ENCODE results near the gene UAP1L1. TPM values are rescaled to one million over a fixed set of nuclear protein-coding genes. Genes with fewer than 3 reads are reported as not detected.
"Not testable (repeated sequence)": the region's sequence is repeated elsewhere in the genome, so short reads cannot be mapped to it uniquely, and the experiment has no call there.

UAP1L1 gene
- total RNA-seq, 3 donors from 2014 or later, result 6.7 to 12.0 (median 6.9) TPM

DNA sequence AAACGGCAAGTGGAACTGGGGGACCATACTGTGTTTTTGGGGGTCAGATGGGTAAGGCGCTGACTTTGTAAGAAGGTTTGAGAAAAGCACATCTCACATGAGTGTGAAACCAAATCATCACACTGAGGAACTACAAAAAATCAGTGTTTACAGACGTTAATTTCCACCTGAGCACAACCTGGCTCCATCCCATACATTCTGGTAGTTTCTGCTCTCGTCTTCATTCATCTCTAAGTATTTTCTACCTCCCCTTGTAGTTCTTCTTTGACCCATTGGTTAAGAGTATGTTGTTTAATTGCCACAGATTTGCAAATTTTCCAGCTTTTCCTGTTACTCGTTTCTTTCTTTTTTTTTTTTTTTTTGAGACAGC is 46.1 kb downstream of the UAP1L1 start:
- Histone ChIP-seq H3K36me3 (no peaks in the 10 kb centered on the region), H3K27ac (no peak overlapping the region), H3K9me3 (no peaks in the 10 kb centered on the region), H3K4me1 (peaks cover 0 to 8% of the 10 kb centered on the region in 2 donors), H3K27me3 (no peaks in the 10 kb centered on the region), H3K4me3 (no peak overlapping the region)
- intact Hi-C loops (cut with DNase I; ENCODE audit: low total_unique reads), result no loop called here
- TF ChIP-seq POLR2A (IDR thresholded peaks at IDR 0.05) (no peak), POLR2AphosphoS5 (IDR thresholded peaks at IDR 0.05) (no peak)
- TF ChIP-seq, protein P1, sequence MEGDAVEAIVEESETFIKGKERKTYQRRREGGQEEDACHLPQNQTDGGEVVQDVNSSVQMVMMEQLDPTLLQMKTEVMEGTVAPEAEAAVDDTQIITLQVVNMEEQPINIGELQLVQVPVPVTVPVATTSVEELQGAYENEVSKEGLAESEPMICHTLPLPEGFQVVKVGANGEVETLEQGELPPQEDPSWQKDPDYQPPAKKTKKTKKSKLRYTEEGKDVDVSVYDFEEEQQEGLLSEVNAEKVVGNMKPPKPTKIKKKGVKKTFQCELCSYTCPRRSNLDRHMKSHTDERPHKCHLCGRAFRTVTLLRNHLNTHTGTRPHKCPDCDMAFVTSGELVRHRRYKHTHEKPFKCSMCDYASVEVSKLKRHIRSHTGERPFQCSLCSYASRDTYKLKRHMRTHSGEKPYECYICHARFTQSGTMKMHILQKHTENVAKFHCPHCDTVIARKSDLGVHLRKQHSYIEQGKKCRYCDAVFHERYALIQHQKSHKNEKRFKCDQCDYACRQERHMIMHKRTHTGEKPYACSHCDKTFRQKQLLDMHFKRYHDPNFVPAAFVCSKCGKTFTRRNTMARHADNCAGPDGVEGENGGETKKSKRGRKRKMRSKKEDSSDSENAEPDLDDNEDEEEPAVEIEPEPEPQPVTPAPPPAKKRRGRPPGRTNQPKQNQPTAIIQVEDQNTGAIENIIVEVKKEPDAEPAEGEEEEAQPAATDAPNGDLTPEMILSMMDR (IDR thresholded peaks at IDR 0.05), result no peak
- DNase-seq (ENCODE audit: low spot score in 2 of 2), result no peak

- H3K4me3 ChIP-seq; intact Hi-C loops (cut with DNase I; ENCODE audit: low total_unique reads); DNase-seq (ENCODE audit: low spot score in 2 of 2); H3K27ac ChIP-seq; H3K27me3 ChIP-seq; H3K36me3 ChIP-seq; H3K9me3 ChIP-seq: not testable (repeated sequence)
- H3K4me1 ChIP-seq, result peaks cover 0 to 13% of the 10 kb centered on the region in 2 donors
Measured at GRCh38 chr9:137123952-137124462, 46.7 kb downstream of the UAP1L1 start.

- intact Hi-C loops (cut with DNase I; ENCODE audit: low total_unique reads), result no loop called here
- H3K27ac ChIP-seq, result peak overlapping the region; percentile 75 to 82
Measured at GRCh38 chr9:137126786-137127185, 49.5 kb downstream of the UAP1L1 start.

DNA sequence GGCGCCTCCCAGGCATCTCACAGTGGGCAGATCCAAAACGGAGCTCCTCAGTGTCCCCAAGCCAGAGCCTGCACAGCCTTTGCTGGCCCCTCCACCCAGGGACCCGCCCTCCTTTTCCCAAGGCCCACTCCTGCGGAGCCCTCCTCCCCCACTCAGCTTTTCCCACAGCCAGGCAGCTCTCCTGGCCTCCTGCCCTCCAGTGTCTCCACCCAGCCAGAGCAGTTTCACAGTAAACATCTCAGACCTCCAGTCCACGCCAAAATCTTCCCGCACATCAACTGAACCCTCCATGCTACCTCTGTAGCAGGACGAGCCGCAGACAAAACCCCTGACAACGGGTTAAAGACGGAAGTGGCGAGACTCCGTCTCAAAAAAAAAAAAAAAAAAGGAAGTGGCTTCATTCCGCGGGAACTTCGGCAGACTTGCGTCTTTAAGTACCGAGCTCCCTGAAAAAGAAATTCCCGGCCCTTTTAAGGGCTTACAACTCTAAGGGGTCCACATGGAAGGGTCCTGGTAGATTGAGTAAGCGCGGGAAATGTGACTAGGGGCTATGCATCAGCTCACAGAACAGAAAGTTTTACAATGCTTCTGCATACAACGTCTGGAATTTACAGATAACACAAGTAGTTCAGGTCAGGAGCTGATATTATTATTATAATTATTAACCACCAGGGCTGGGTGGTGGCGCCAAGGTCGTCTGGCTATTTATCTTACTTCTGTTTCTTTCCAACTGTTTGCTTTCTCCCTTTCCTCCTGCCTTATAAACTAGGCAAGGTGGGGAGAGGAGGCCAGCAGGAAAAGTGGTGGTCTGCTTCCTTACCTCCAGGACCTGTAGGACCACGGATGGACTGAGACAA is 50.2 kb downstream of the UAP1L1 start:
- peak overlapping the region in 2 of 3 donors; percentile 28 to 82 for H3K4me3 ChIP-seq
- TF ChIP-seq, protein P1 (IDR thresholded peaks at IDR 0.05), result no peak
- TF ChIP-seq POLR2AphosphoS5 (IDR thresholded peaks at IDR 0.05) (no peak), POLR2A (IDR thresholded peaks at IDR 0.05) (no peak)

More at GRCh38 chr9:137126786-137127185, 49.5 kb downstream of the UAP1L1 start:
- no peak for DNase-seq (ENCODE audit: low spot score in 2 of 2)
- Histone ChIP-seq H3K4me3 (peak overlapping the region in 2 of 3 donors; percentile 28 to 82), H3K9me3 (peaks cover 0 to 11% of the 10 kb centered on the region in 2 donors), H3K36me3 (no peaks in the 10 kb centered on the region), H3K27me3 (no peaks in the 10 kb centered on the region), H3K4me1 (peaks cover 0 to 13% of the 10 kb centered on the region in 2 donors)
- TF ChIP-seq POLR2A (IDR thresholded peaks at IDR 0.05) (no peak), POLR2AphosphoS5 (IDR thresholded peaks at IDR 0.05) (no peak)
- TF ChIP-seq, protein P1 (IDR thresholded peaks at IDR 0.05), result no peak

DNA sequence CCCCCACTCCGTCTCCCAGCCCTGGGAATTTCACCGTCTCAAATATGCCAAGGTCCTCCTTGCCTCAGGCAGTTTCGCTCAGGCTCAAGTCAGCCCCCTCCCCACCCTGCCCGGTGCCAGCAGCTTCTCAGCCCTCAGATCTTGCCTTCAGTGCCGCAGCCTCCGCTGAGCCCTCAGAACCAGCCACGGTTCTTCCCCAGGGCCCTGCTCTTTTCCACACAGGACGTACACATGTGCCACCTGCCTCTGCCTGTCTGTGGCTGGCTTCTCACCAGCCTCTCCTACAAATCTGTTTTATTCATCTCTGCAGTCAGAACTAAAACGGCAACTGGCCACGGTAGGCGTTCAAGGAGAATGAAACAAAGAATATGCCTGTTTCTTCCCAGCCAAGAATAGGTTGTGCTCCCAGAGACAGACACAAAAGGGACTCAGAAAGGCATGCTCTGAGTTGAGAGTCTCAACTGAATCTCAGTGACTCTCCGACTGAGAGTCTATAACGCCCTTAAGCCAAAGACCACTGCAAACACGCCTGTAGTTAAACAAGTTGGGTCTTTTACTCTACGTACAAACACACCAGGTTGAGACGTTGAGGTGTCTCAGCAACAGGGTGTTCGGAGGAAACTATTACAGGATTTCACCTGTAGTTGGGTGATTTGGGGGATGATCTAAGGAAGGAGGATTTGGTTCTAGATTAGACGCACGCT is 51.0 kb downstream of the UAP1L1 start:
- Histone ChIP-seq H3K9me3 (peaks cover 0 to 11% of the 10 kb centered on the region in 2 donors), H3K4me1 (peaks cover 0 to 13% of the 10 kb centered on the region in 2 donors), H3K36me3 (no peaks in the 10 kb centered on the region), H3K27me3 (no peaks in the 10 kb centered on the region), H3K27ac (peak overlapping the region; percentile 8 to 75), H3K4me3 (peak overlapping the region in 2 of 3 donors; percentile 80 to 82)
- no peak for DNase-seq (ENCODE audit: low spot score in 2 of 2)
- intact Hi-C loops (cut with DNase I; ENCODE audit: low total_unique reads), result no loop called here
- TF ChIP-seq POLR2AphosphoS5 (IDR thresholded peaks at IDR 0.05), result no peak
- TF ChIP-seq, protein P1 (IDR thresholded peaks at IDR 0.05), result no peak
- TF ChIP-seq POLR2A (IDR thresholded peaks at IDR 0.05), result no peak

More for the DNA sequence above, 50.2 kb downstream of the UAP1L1 start:
- Histone ChIP-seq H3K27ac (peak overlapping the region; percentile 75 to 82), H3K9me3 (peaks cover 0 to 11% of the 10 kb centered on the region in 2 donors), H3K4me1 (peaks cover 0 to 13% of the 10 kb centered on the region in 2 donors), H3K36me3 (no peaks in the 10 kb centered on the region), H3K27me3 (no peaks in the 10 kb centered on the region)
- intact Hi-C loops (cut with DNase I; ENCODE audit: low total_unique reads), result no loop called here
- no peak for DNase-seq (ENCODE audit: low spot score in 2 of 2)

Data from breast epithelium (tissue), 4 donors.